IMR-90 (cell line): ENCODE measurements around the gene RAD51D. TPM values are rescaled to one million over a fixed set of nuclear protein-coding genes. Genes with fewer than 3 reads are reported as not detected.

Experiments used
- ATAC-seq: fragments of 200-7000 bp; cut with Tn5 transposase; 2 replicates; pipeline ENCODE4 v1.9.1; 2020; ENCODE audit warnings: low read depth, mild to moderate bottlenecking, moderate library complexity
- BruUV-seq: library from RNA; stranded (reverse); fragments of 400-500 nt; replicated peaks from 2 replicates; lab custom pipeline; 2021; lab: Mats Ljungman, UMichigan
- CTCF ChIA-PET: fragments of 300-600 bp; formaldehyde crosslinking; extraction: SDS; loops from one replicate; lab custom pipeline; 2021; ENCODE audit warnings: antibody characterized with exemption; lab: Yijun Ruan, JAX
- POLR2A ChIA-PET: fragments of 300-600 bp; sonication (Branson Sonifier 250); formaldehyde crosslinking; loops from one replicate; lab custom pipeline; 2022; ENCODE audit warnings: antibody characterized with exemption; ENCODE audit not compliant: unreplicated experiment; lab: Charles Lee
- DNase-seq: peaks from one replicate; pipeline ENCODE4 v3.0.0; 2013
- H2AFZ ChIP-seq: replicated peaks from 2 replicates; pipeline ENCODE3; 2013; ENCODE audit warnings: low read length, mild to moderate bottlenecking; ENCODE audit not compliant: poor library complexity
- H2AK5ac ChIP-seq: 2 replicates; pipeline ENCODE4 v1.6.1; 2013; ENCODE audit warnings: low read depth, low read length, inconsistent platforms
- H2AK9ac ChIP-seq: replicated peaks from 2 replicates; pipeline ENCODE3; 2013; ENCODE audit warnings: mild to moderate bottlenecking, low read depth, low read length, moderate library complexity; ENCODE audit not compliant: poor library complexity
- H2BK120ac ChIP-seq: 2 replicates; pipeline ENCODE4 v1.6.1; 2013; ENCODE audit warnings: low read depth, low read length, inconsistent platforms
- H2BK15ac ChIP-seq: 3 replicates; pipeline ENCODE4 v1.6.1; 2013; ENCODE audit warnings: low read depth, low read length, inconsistent platforms
- H2BK20ac ChIP-seq: 2 replicates; pipeline ENCODE4 v1.6.1; 2013; ENCODE audit warnings: low read depth, mild to moderate bottlenecking, inconsistent platforms, low read length, moderate library complexity
- H2BK5ac ChIP-seq: 2 replicates; pipeline ENCODE4 v1.6.1; 2013; ENCODE audit warnings: mild to moderate bottlenecking, low read depth, low read length, inconsistent platforms; ENCODE audit not compliant: poor library complexity, severe bottlenecking
- H3K14ac ChIP-seq: replicated peaks from 2 replicates; pipeline ENCODE4 v1.6.1; 2013; ENCODE audit warnings: low read depth, low read length, inconsistent platforms
- H3K18ac ChIP-seq: 2 replicates; pipeline ENCODE4 v1.6.1; 2013; ENCODE audit warnings: low read depth, low read length, control low read depth
- H3K23ac ChIP-seq: 2 replicates; pipeline ENCODE4 v1.6.1; 2013; ENCODE audit warnings: low read depth, low read length, inconsistent platforms
- H3K27ac ChIP-seq: 2 replicates; pipeline ENCODE4 v1.5.1; 2013; ENCODE audit warnings: mild to moderate bottlenecking, control low read depth, low read length; ENCODE audit not compliant: insufficient read depth
- H3K27me3 ChIP-seq: 2 replicates; pipeline ENCODE4 v1.6.1; 2013; ENCODE audit warnings: low read length; ENCODE audit not compliant: control insufficient read depth, insufficient read depth
- H3K36me3 ChIP-seq: 2 replicates; pipeline ENCODE4 v1.6.1; 2013; ENCODE audit warnings: low read length, mixed read lengths; ENCODE audit not compliant: control insufficient read depth, insufficient read depth
- H3K4ac ChIP-seq: 2 replicates; pipeline ENCODE4 v1.6.1; 2013; ENCODE audit warnings: low read depth, low read length, inconsistent platforms
- H3K4me1 ChIP-seq: 2 replicates; pipeline ENCODE4 v1.6.1; 2013; ENCODE audit warnings: low read length, mixed read lengths; ENCODE audit not compliant: control insufficient read depth, insufficient read depth
- H3K4me2 ChIP-seq: 2 replicates; pipeline ENCODE4 v1.6.1; 2013; ENCODE audit warnings: low read depth, mild to moderate bottlenecking, control low read depth, low read length, moderate library complexity
- H3K4me3 ChIP-seq: 2 replicates; pipeline ENCODE4 v1.5.1; 2013; ENCODE audit warnings: low read depth, mild to moderate bottlenecking, control low read depth, low read length, moderate library complexity; ENCODE audit not compliant: insufficient read depth
- H3K56ac ChIP-seq: 2 replicates; pipeline ENCODE4 v1.6.1; 2013; ENCODE audit warnings: low read length, inconsistent platforms; ENCODE audit not compliant: insufficient read depth; ENCODE audit errors: extremely low read depth
- H3K79me1 ChIP-seq, 2 experiments: 2 replicates each; pipeline ENCODE4 v1.6.1; 2013; ENCODE audit warnings: low read length in 2 of 2, inconsistent platforms in 1 of 2, low read depth in 1 of 2
- H3K9ac ChIP-seq: 2 replicates; pipeline ENCODE4 v1.6.1; 2013; ENCODE audit warnings: low read depth, low read length, control low read depth
- H3K9me1 ChIP-seq: 2 replicates; pipeline ENCODE4 v1.6.1; 2013; ENCODE audit warnings: low read length, inconsistent platforms; ENCODE audit not compliant: insufficient read depth
- H3K9me3 ChIP-seq: 2 replicates; pipeline ENCODE4 v1.6.1; 2013; ENCODE audit warnings: low read length; ENCODE audit not compliant: control insufficient read depth, insufficient read depth
- H4K20me1 ChIP-seq: 2 replicates; pipeline ENCODE4 v1.6.1; 2013; ENCODE audit warnings: low read length, inconsistent platforms; ENCODE audit not compliant: insufficient read depth
- H4K5ac ChIP-seq: 2 replicates; pipeline ENCODE4 v1.6.1; 2013; ENCODE audit warnings: mild to moderate bottlenecking, low read depth, low read length, control low read depth
- H4K8ac ChIP-seq, 2 experiments: 2 replicates each; pipeline ENCODE4 v1.6.1; 2013; ENCODE audit warnings: low read depth in 2 of 2, low read length in 2 of 2, control low read depth in 1 of 2, inconsistent platforms in 1 of 2
- H4K91ac ChIP-seq: 2 replicates; pipeline ENCODE4 v1.6.1; 2013; ENCODE audit warnings: low read depth, low read length, inconsistent platforms; ENCODE audit not compliant: insufficient read depth
- CHD1 ChIP-seq: IDR thresholded peaks from 2 replicates; pipeline ENCODE4 v1.6.1; 2012; ENCODE audit warnings: low read depth, low read length, improper control_type of control experiment
- FOS ChIP-seq: fragments of 150-350 bp; IDR thresholded peaks from 2 replicates; pipeline ENCODE4 v1.6.1; 2016; ENCODE audit warnings: low read depth, low read length
- POLR2A ChIP-seq: IDR thresholded peaks from 2 replicates; pipeline ENCODE4 v1.6.1; 2012; ENCODE audit warnings: mild to moderate bottlenecking, low read depth, low read length
- SMC3 ChIP-seq: fragments of 150-350 bp; IDR thresholded peaks from 2 replicates; pipeline ENCODE4 v1.6.1; 2016; ENCODE audit warnings: low read depth, mild to moderate bottlenecking, antibody characterized with exemption, low read length, moderate library complexity
- WGBS, 2 experiments: methylation state at CpG; one replicate each; pipeline versions ENCODE4 v1.1.5 to v1.1.7; 2013; ENCODE audit warnings: missing lambda C conversion rate in 2 of 2; ENCODE audit not compliant: insufficient read length in 1 of 2; ENCODE audit errors: extremely low coverage in 2 of 2; 5-methylcytosine and 5-hydroxymethylcytosine counted together
- dilution Hi-C: fragments of 300-500 bp; cut with HindIII; formaldehyde crosslinking; loops from one replicate; pipeline ENCODE4 v1.14.3; 2018; ENCODE audit warnings: low sequenced_read_pairs; ENCODE audit not compliant: unreplicated experiment
- in situ Hi-C: fragments of 300-500 bp; cut with MboI; formaldehyde crosslinking; loops from 3 replicates; pipeline ENCODE4 v1.14.3; 2019; ENCODE audit warnings: low sequenced_read_pairs, inconsistent platforms, mixed read lengths
- intact Hi-C: fragments of 100-400 bp; cut with micrococcal nuclease; formaldehyde crosslinking; loops from 2 replicates; pipeline ENCODE4 v1.10.0; 2022
- polyA plus RNA-seq, 3 experiments: library from polyadenylated mRNA; depleted of rRNA; stranded (reverse); fragments of >200 nt; gene quantifications; 2 replicates each; pipeline ENCODE4 v1.2.3, GENCODE V29; 2012; ENCODE audit warnings: low replicate concordance in 1 of 3
- total RNA-seq: library from RNA; depleted of rRNA; stranded (reverse); fragments of >200 nt; gene quantifications from 2 replicates; pipeline ENCODE4 v1.2.3, GENCODE V29; 2012
- TF ChIP-seq, protein P1 (sequence below): fragments of 150-350 bp; IDR thresholded peaks from 2 replicates; pipeline ENCODE4 v1.6.1; 2016; ENCODE audit warnings: low read depth, mild to moderate bottlenecking, low read length, moderate library complexity, borderline replicate concordance
- TF ChIP-seq, protein P2 (sequence below): conservative IDR thresholded peaks from 2 replicates; pipeline ENCODE4 v1.5.1; 2012; ENCODE audit warnings: mild to moderate bottlenecking, low read depth, low read length, improper control_type of control experiment

RAD51D gene
- total and polyA plus RNA-seq, 2 of the 4 experiments (the other 2 are of a cell fraction) = 10.8 to 12.7 TPM

DNA sequence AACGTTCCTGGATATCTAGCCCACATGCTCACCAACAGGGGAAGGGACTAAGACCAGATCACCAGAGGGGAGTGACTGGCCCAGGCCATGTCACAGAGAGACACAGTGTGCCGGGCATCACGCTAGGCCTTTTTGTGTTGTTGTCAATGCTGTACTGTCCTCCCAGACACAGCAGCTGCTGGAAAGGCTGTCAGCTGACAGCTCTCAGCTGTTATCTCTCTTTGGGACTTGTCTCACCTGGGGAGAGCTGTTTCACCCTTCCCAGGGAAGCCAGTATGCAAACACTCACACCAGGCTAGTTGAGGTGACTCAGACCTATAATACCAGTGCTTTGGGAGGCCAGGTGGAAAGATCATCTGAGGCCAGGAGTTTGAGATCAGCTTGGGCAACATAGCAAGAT, 47.4 kb upstream of the RAD51D start:
- no peak overlapping the region for H3K18ac ChIP-seq
- no peak overlapping the region for H2BK20ac ChIP-seq
- peaks cover 12% of the 10 kb centered on the region for H3K27me3 ChIP-seq
- dilution Hi-C loops = no loop called here
- no peaks in the 10 kb centered on the region for H4K20me1 ChIP-seq
- in situ Hi-C loops = loop anchor here (5.0 kb wide), 1 partner anchor 370 kb away; the partner anchor contains the start of gene SLFN12L
- H3K27ac ChIP-seq = no peak overlapping the region
- H3K56ac ChIP-seq = no peak overlapping the region
- no peak overlapping the region for H3K9ac ChIP-seq
- H3K4me3 ChIP-seq = no peak overlapping the region
- H2BK5ac ChIP-seq = no peak overlapping the region
- H3K79me1 ChIP-seq = no peaks in the 10 kb centered on the region
- no peak overlapping the region for H4K91ac ChIP-seq
- TF ChIP-seq, protein P1, sequence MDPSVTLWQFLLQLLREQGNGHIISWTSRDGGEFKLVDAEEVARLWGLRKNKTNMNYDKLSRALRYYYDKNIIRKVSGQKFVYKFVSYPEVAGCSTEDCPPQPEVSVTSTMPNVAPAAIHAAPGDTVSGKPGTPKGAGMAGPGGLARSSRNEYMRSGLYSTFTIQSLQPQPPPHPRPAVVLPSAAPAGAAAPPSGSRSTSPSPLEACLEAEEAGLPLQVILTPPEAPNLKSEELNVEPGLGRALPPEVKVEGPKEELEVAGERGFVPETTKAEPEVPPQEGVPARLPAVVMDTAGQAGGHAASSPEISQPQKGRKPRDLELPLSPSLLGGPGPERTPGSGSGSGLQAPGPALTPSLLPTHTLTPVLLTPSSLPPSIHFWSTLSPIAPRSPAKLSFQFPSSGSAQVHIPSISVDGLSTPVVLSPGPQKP = no peak
- TF ChIP-seq CHD1 = no peak
- TF ChIP-seq, protein P2, sequence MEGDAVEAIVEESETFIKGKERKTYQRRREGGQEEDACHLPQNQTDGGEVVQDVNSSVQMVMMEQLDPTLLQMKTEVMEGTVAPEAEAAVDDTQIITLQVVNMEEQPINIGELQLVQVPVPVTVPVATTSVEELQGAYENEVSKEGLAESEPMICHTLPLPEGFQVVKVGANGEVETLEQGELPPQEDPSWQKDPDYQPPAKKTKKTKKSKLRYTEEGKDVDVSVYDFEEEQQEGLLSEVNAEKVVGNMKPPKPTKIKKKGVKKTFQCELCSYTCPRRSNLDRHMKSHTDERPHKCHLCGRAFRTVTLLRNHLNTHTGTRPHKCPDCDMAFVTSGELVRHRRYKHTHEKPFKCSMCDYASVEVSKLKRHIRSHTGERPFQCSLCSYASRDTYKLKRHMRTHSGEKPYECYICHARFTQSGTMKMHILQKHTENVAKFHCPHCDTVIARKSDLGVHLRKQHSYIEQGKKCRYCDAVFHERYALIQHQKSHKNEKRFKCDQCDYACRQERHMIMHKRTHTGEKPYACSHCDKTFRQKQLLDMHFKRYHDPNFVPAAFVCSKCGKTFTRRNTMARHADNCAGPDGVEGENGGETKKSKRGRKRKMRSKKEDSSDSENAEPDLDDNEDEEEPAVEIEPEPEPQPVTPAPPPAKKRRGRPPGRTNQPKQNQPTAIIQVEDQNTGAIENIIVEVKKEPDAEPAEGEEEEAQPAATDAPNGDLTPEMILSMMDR = no peak
- no peak for TF ChIP-seq POLR2A
- TF ChIP-seq SMC3 = no peak
- TF ChIP-seq FOS = no peak
- intact Hi-C loops = no loop called here
- H3K36me3 ChIP-seq = no peaks in the 10 kb centered on the region
- H3K4ac ChIP-seq = no peak overlapping the region
- BruUV-seq = no TSS peak
- no peaks in the 10 kb centered on the region for H3K9me3 ChIP-seq
- no peak overlapping the region for H2AK9ac ChIP-seq
- no peak overlapping the region for H2AK5ac ChIP-seq
- no peak overlapping the region for H4K5ac ChIP-seq
- peak overlapping the region; percentile 67 for H2AFZ ChIP-seq
- DNase-seq (no peak), ATAC-seq (no peak)
- POLR2A ChIA-PET = no interaction called here
- H3K4me1 ChIP-seq = peaks cover 4% of the 10 kb centered on the region; the same call in 1 of the 2 replicates
- H3K23ac ChIP-seq = no peak overlapping the region
- H3K14ac ChIP-seq = no peak overlapping the region
- 40% methylated on average over 1 of the region's 3 CpGs; no CpG with 5 or more reads in 1 of the 2 experiments for WGBS, 2 experiments
- H3K9me1 ChIP-seq = 0 out of 2 replicates have a peak, but pooled peaks cover 5% of the 10 kb centered on the region
- H3K4me2 ChIP-seq = no peak overlapping the region
- H4K8ac ChIP-seq = no peak overlapping the region
- CTCF ChIA-PET = interaction anchor here (1.0 kb wide), 1 partner anchor 372 kb away, joined by 3 read pairs; no protein-coding TSS in a partner anchor
- no peak overlapping the region for H2BK15ac ChIP-seq
- no peak overlapping the region for H2BK120ac ChIP-seq
